ENCODE data around the gene ZEB2. TPM values are rescaled to one million over a fixed set of nuclear protein-coding genes. Genes with fewer than 3 reads are reported as not detected.

Gene ZEB2
- total and polyA plus RNA-seq, 9 donors, result 55.3 to 250 (median 174) TPM

GRCh38 chr2:144383571-144384100, 136.3 kb downstream of the ZEB2 start:
- Histone ChIP-seq H3K4me1 (ENCODE audit: insufficient read depth) (peaks cover 5% of the 10 kb centered on the region), H3K36me3 (no peaks in the 10 kb centered on the region), H3K9me3 (no peaks in the 10 kb centered on the region), H3K27ac (no peak overlapping the region), H3K4me3 (no peak overlapping the region), H3K27me3 (no peaks in the 10 kb centered on the region)
- intact Hi-C loops (cut with DNase I), result no loop called here
- no peak for DNase-seq
- TF ChIP-seq CTCF (IDR thresholded peaks at IDR 0.05) (no peak), POLR2A (IDR thresholded peaks at IDR 0.05) (no peak), EP300 (IDR thresholded peaks at IDR 0.05) (no peak)
- WGBS, 3 donors, result 81 to 85% (median 82%) methylated on average over 4 of the region's 4 CpGs

- no peak for DNase-seq
- WGBS, 3 donors, result 77 to 84% (median 81%) methylated on average over 2 of the region's 2 CpGs
- Histone ChIP-seq H3K4me3 (no peak overlapping the region), H3K27me3 (no peaks in the 10 kb centered on the region), H3K36me3 (no peaks in the 10 kb centered on the region), H3K9me3 (no peaks in the 10 kb centered on the region), H3K4me1 (ENCODE audit: insufficient read depth) (peaks cover 5% of the 10 kb centered on the region), H3K27ac (no peak overlapping the region)
- TF ChIP-seq CTCF (IDR thresholded peaks at IDR 0.05), result no peak
- TF ChIP-seq POLR2A (IDR thresholded peaks at IDR 0.05), result no peak
- TF ChIP-seq EP300 (IDR thresholded peaks at IDR 0.05), result no peak
- intact Hi-C loops (cut with DNase I), result no loop called here
Measured at GRCh38 chr2:144382849-144383248, 137.1 kb downstream of the ZEB2 start.

GRCh38 chr2:144381716-144382115, 138.2 kb downstream of the ZEB2 start:
- no peaks in the 10 kb centered on the region for H3K36me3 ChIP-seq
- 70 to 85% (median 76%) methylated on average over 2 of the region's 2 CpGs for WGBS, 3 donors
- DNase-seq, result no peak
- intact Hi-C loops (cut with DNase I), result no loop called here
- peaks cover 5% of the 10 kb centered on the region for H3K4me1 ChIP-seq (ENCODE audit: insufficient read depth)
- H3K27ac ChIP-seq, result no peak overlapping the region
- TF ChIP-seq POLR2A (IDR thresholded peaks at IDR 0.05) (no peak), EP300 (IDR thresholded peaks at IDR 0.05) (no peak), CTCF (IDR thresholded peaks at IDR 0.05) (no peak)
- H3K4me3 ChIP-seq, result no peak overlapping the region
- H3K27me3 ChIP-seq, result no peaks in the 10 kb centered on the region
- H3K9me3 ChIP-seq, result no peaks in the 10 kb centered on the region

- no peak overlapping the region for H3K4me3 ChIP-seq
- no peaks in the 10 kb centered on the region for H3K27me3 ChIP-seq
- no peaks in the 10 kb centered on the region for H3K36me3 ChIP-seq
- WGBS, 3 donors, result 2 to 30% (median 2%) methylated on average over 11 of the region's 11 CpGs
- peak overlapping the region in 1 of 2 donors; percentile 50 for H3K27ac ChIP-seq
- DNase-seq, result peak; percentile 37 to 69 (median 38)
- no peaks in the 10 kb centered on the region for H3K9me3 ChIP-seq
- intact Hi-C loops (cut with DNase I), result no loop called here
- H3K4me1 ChIP-seq (ENCODE audit: insufficient read depth), result peaks cover 5% of the 10 kb centered on the region
- TF ChIP-seq POLR2A (IDR thresholded peaks at IDR 0.05) (no peak), CTCF (IDR thresholded peaks at IDR 0.05) (no peak), EP300 (IDR thresholded peaks at IDR 0.05) (no peak)
Measured at GRCh38 chr2:144379851-144380311, 140.0 kb downstream of the ZEB2 start.

All from ovary (tissue), 9 donors.